ENCODE results near the gene RASA4B. TPM values are rescaled to one million over a fixed set of nuclear protein-coding genes. Genes with fewer than 3 reads are reported as not detected.
A peak's percentile ranks its signal among the peaks of the same experiment; 100 is the strongest.

Gene RASA4B
- total RNA-seq, 1 donor from 2014 or later, result 12.3 TPM

- peak within 1 kb of the TSS; percentile 78 for H3K4me3 Mint-ChIP-seq (ENCODE audit: unreplicated experiment)
- peak within 1 kb of the TSS; percentile 81 for H3K27ac Mint-ChIP-seq (ENCODE audit: unreplicated experiment)
- no peaks in the 10 kb centered on the region for H3K27me3 Mint-ChIP-seq (ENCODE audit: low read depth)
- H3K9me3 Mint-ChIP-seq (ENCODE audit: low read depth), result no peaks in the 10 kb centered on the region
- peak; percentile 12 for TF ChIP-seq CTCF (IDR thresholded peaks at IDR 0.05)
- DNase-seq (ENCODE audit: low spot score), result no peak
- H3K4me1 Mint-ChIP-seq (ENCODE audit: low read depth), result peaks cover 31% of the 10 kb centered on the region
- peaks cover 5% of the 10 kb centered on the region for H3K36me3 Mint-ChIP-seq (ENCODE audit: low read depth)
Measured at GRCh38 chr7:102433219-102434038, 84.1 kb downstream of the RASA4B start, which contains the start of gene ORAI2. ORAI2 (plus strand) TSS chr7:102433575; CDS start chr7:102438957, 5,382 bp downstream.

Small RNAs within 50 kb of the gene (microRNA-seq; reads per million reads assigned to microRNA genes)
- gene MIR4467 (ENCODE audit: borderline number of aligned reads), result not detected
- 1.7 reads per million for gene MIR5090 (ENCODE audit: borderline number of aligned reads)

Other genes starting within 250 kb of the RASA4B start
- 2.3 to 4.1 TPM (median 2.6 TPM) in 3 replicates for gene SH2B2, start 230.9 kb downstream of the RASA4B start, total RNA-seq
- not detected in 3 replicates for gene SPDYE6, start 161.3 kb downstream of the RASA4B start, total RNA-seq
- 23.2 to 25.5 TPM (median 25.3 TPM) in 3 replicates for gene PRKRIP1, start 121.4 kb downstream of the RASA4B start, total RNA-seq
- gene ORAI2, start 84.2 kb downstream of the RASA4B start, total RNA-seq, result 47.4 to 55.1 TPM (median 54.0 TPM) in 3 replicates
- 6.9 to 12.2 TPM (median 9.2 TPM) in 3 replicates for gene ALKBH4, start 52.9 kb downstream of the RASA4B start, total RNA-seq
- gene LRWD1, start 52.8 kb downstream of the RASA4B start, total RNA-seq, result 16.1 to 18.5 TPM (median 16.7 TPM) in 3 replicates
- 33.1 to 41.0 TPM (median 36.6 TPM) in 3 replicates for gene POLR2J, start 38.9 kb downstream of the RASA4B start, total RNA-seq
- 3.3 to 4.0 TPM (median 3.3 TPM) in 3 replicates for gene UPK3BL2, start 25.9 kb upstream of the RASA4B start, total RNA-seq
- not detected in 3 replicates for gene SPDYE2, start 33.4 kb upstream of the RASA4B start, total RNA-seq
- 6.7 to 17.9 TPM (median 9.9 TPM) in 3 replicates for gene POLR2J3, start 54.8 kb upstream of the RASA4B start, total RNA-seq
- 16.5 to 26.0 TPM (median 24.0 TPM) in 3 replicates for gene RASA4, start 99.0 kb upstream of the RASA4B start, total RNA-seq
- gene UPK3BL1, start 125.0 kb upstream of the RASA4B start, total RNA-seq, result 11.7 to 29.6 TPM (median 14.8 TPM) in 3 replicates
- not detected in 3 replicates for gene SPDYE2B, start 132.5 kb upstream of the RASA4B start, total RNA-seq
- 1.5 to 5.1 TPM (median 2.9 TPM) in 3 replicates for gene POLR2J2, start 153.9 kb upstream of the RASA4B start, total RNA-seq
- 5.6 to 7.5 TPM (median 5.8 TPM) in 3 replicates for gene FAM185A, start 231.2 kb upstream of the RASA4B start, total RNA-seq

Data from chondrocyte (in vitro differentiated cells).